K562 (cell line): ENCODE data around the gene ADCY5. TPM values are rescaled to one million over a fixed set of nuclear protein-coding genes. Genes with fewer than 3 reads are reported as not detected.

Experiments used
- ATAC-seq: fragments of 200-7000 bp; cut with Tn5 transposase; 3 replicates; pipeline ENCODE4 v1.9.1; 2020; ENCODE audit warnings: moderate library complexity
- BruUV-seq: library from RNA; stranded (reverse); fragments of 400-500 nt; replicated peaks from 2 replicates; lab custom pipeline; 2021; lab: Mats Ljungman, UMichigan
- CTCF ChIA-PET: fragments of 300-600 bp; formaldehyde crosslinking; extraction: SDS; loops from one replicate; lab custom pipeline; 2021; ENCODE audit warnings: low intra/inter-chr PET ratio; lab: Yijun Ruan, JAX
- POLR2A ChIA-PET: fragments of 300-600, 350-650 bp; sonication (Branson Sonifier 250); formaldehyde crosslinking; extraction: SDS; loops from one replicate; lab custom pipeline; 2021; ENCODE audit warnings: antibody characterized with exemption, inconsistent platforms; lab: Yijun Ruan, JAX
- DNase-seq, 4 experiments: peaks; one replicate each; pipeline versions ENCODE4 v3.0.0 to v3.0.0-alpha.2; 2011 to 2018; ENCODE audit warnings: low spot score in 3 of 4, mixed read lengths in 3 of 4; ENCODE audit errors: extremely low read depth in 1 of 4
- FAIRE-seq: peaks from 2 replicates; lab custom pipeline; 2011; peaks lifted over from hg19 to GRCh38; lab: Jason Lieb, UNC
- H2AFZ ChIP-seq: 2 replicates; pipeline ENCODE4 v1.6.0; 2011; ENCODE audit warnings: low read depth, low read length, control low read depth, inconsistent platforms
- H3K27ac ChIP-seq: fragments of 200-600 bp; 3 replicates; pipeline ENCODE4 v1.8.0; 2011; ENCODE audit warnings: low read depth, mild to moderate bottlenecking, control low read depth, inconsistent platforms, low read length, moderate library complexity, mixed read lengths; ENCODE audit errors: extremely low read depth
- H3K27me3 ChIP-seq, 2 experiments: fragments of 300-600 bp in 1 of 2; 2 replicates in 1 of 2; 3 replicates in 1 of 2; pipeline versions ENCODE4 v1.6.0 to v1.8.0; 2011; ENCODE audit warnings: inconsistent platforms in 2 of 2, low read length in 2 of 2, mild to moderate bottlenecking in 1 of 2, mixed read lengths in 1 of 2, moderate library complexity in 1 of 2; ENCODE audit not compliant: control insufficient read depth in 2 of 2, insufficient read depth in 2 of 2
- H3K36me3 ChIP-seq: fragments of 300-600 bp; 3 replicates; pipeline ENCODE4 v1.8.0; 2011; ENCODE audit warnings: mild to moderate bottlenecking, low read length, inconsistent platforms; ENCODE audit not compliant: control insufficient read depth, insufficient read depth
- H3K4me1 ChIP-seq, 2 experiments: fragments of 200-600 bp in 1 of 2; replicated peaks in 1 of 2; 2 replicates in 1 of 2; 3 replicates in 1 of 2; pipeline versions ENCODE4 v1.5.1 to v1.8.0; 2011; ENCODE audit warnings: inconsistent platforms in 2 of 2, low read length in 2 of 2, mild to moderate bottlenecking in 1 of 2, mixed read lengths in 1 of 2, moderate library complexity in 1 of 2; ENCODE audit not compliant: control insufficient read depth in 2 of 2, insufficient read depth in 2 of 2
- H3K4me2 ChIP-seq: 2 replicates; pipeline ENCODE4 v1.6.1; 2011; ENCODE audit warnings: low read length, control low read depth, inconsistent platforms, mixed read lengths; ENCODE audit not compliant: insufficient read depth
- H3K4me3 ChIP-seq: fragments of 200-600 bp; sonication (generic), shearing (Covaris generic); 2 replicates; pipeline ENCODE4 v1.5.1; 2016; ENCODE audit warnings: control low read depth, inconsistent platforms
- H3K79me2 ChIP-seq: fragments of 200-600 bp; 3 replicates; pipeline ENCODE4 v1.8.0; 2011; ENCODE audit warnings: low read length, inconsistent platforms; ENCODE audit not compliant: control insufficient read depth, insufficient read depth
- H3K9ac ChIP-seq, 2 experiments: 2 replicates each; pipeline versions ENCODE4 v1.6.0 to v1.6.1; 2011; ENCODE audit warnings: low read depth in 2 of 2, low read length in 2 of 2, control low read depth in 1 of 2, inconsistent platforms in 1 of 2, mild to moderate bottlenecking in 1 of 2, mixed read lengths in 1 of 2; ENCODE audit not compliant: insufficient read depth in 1 of 2
- H3K9me1 ChIP-seq: one replicate; pipeline ENCODE4 v1.6.0; 2011; ENCODE audit warnings: inconsistent platforms, mild to moderate bottlenecking, low read length, moderate library complexity; ENCODE audit not compliant: control insufficient read depth, insufficient read depth
- H3K9me3 ChIP-seq: replicated peaks from 2 replicates; pipeline ENCODE4 v1.5.1; 2011; ENCODE audit warnings: low read depth, low read length, inconsistent platforms; ENCODE audit not compliant: control insufficient read depth, insufficient read depth
- H4K20me1 ChIP-seq: replicated peaks from 2 replicates; pipeline ENCODE4 v1.6.1; 2011; ENCODE audit warnings: low read length, inconsistent platforms, mixed read lengths; ENCODE audit not compliant: control insufficient read depth, insufficient read depth
- BRCA1 ChIP-seq, 2 experiments: fragments of 450-650 bp in 1 of 2; sonication (generic) in 1 of 2; formaldehyde crosslinking in 1 of 2; IDR thresholded peaks; 2 replicates each; pipeline versions ENCODE4 v1.5.0 to v1.6.1; 2017 to 2020; ENCODE audit warnings: mild to moderate bottlenecking in 1 of 2, missing genetic modification reagents in 1 of 2
- DNMT1 ChIP-seq: fragments of 450-650 bp; IDR thresholded peaks from 2 replicates; pipeline ENCODE4 v1.6.1; 2016; ENCODE audit warnings: antibody characterized with exemption, mild to moderate bottlenecking
- EWSR1 ChIP-seq: fragments of 450-650 bp; IDR thresholded peaks from 2 replicates; pipeline ENCODE4 v1.6.1; 2018; ENCODE audit warnings: borderline replicate concordance, mild to moderate bottlenecking, low read depth, moderate library complexity; ENCODE audit not compliant: partially characterized antibody
- RAD51 ChIP-seq: fragments of 450-650 bp; IDR thresholded peaks from 2 replicates; pipeline ENCODE4 v1.7.1; 2016; ENCODE audit warnings: low read depth, mild to moderate bottlenecking, borderline replicate concordance
- SIRT6 ChIP-seq: IDR thresholded peaks from one replicate; pipeline ENCODE4 v1.6.1; 2012; ENCODE audit warnings: low read depth, mild to moderate bottlenecking, control low read depth, inconsistent platforms, low read length, moderate library complexity
- ZNF354B ChIP-seq: fragments of 250-450 bp; sonication (Bioruptor Pico); IDR thresholded peaks from 2 replicates; pipeline ENCODE4 v1.4.0; 2020
- ZNF445 ChIP-seq: fragments of 250-450 bp; sonication (Bioruptor Pico); IDR thresholded peaks from 2 replicates; pipeline ENCODE4 v1.4.0; 2020; ENCODE audit warnings: low read depth, mild to moderate bottlenecking, moderate library complexity
- WGBS: fragments of 100-300 bp; shearing (Covaris generic); methylation state at CpG from one replicate; pipeline ENCODE4 v1.1.6; 2016; ENCODE audit warnings: low coverage, mixed read lengths; ENCODE audit not compliant: insufficient coverage; ENCODE audit errors: missing lambda C conversion rate; 5-methylcytosine and 5-hydroxymethylcytosine counted together
- in situ Hi-C: fragments of 300-500 bp; cut with MboI; formaldehyde crosslinking; loops from 4 replicates; pipeline ENCODE4 v1.15.0; 2018; ENCODE audit warnings: inconsistent platforms, mixed read lengths
- intact Hi-C: fragments of 100-400 bp; cut with micrococcal nuclease; formaldehyde crosslinking; loops from 2 replicates; pipeline ENCODE4 v1.14.2; 2022
- polyA plus RNA-seq, 8 experiments: library from polyadenylated mRNA; depleted of rRNA in 4 of 8; stranded (reverse) in 5 of 8; unstranded in 3 of 8; fragments of >200 nt; fragmentation: Nextera tagmentation in 2 of 8; fragmentation: Illumina TruSeq in 1 of 8; extraction: Ambion mirVana in 2 of 8; extraction: Trizol in 1 of 8; gene quantifications; 2 replicates each; pipeline versions ENCODE4 v1.2.1 to v1.2.3, GENCODE V29; 2011 to 2014; ENCODE audit warnings: inconsistent platforms in 1 of 8, missing spikeins in 1 of 8
- total RNA-seq, 7 experiments: library from RNA; depleted of rRNA in 6 of 7; stranded (reverse); fragments of >200 nt in 6 of 7; fragmentation: Illumina TruSeq in 2 of 7; extraction: Trizol in 2 of 7; gene quantifications; 2 replicates each; pipeline versions ENCODE4 v1.2.1 to v1.2.3, GENCODE V29; 2011 to 2021; ENCODE audit warnings: low replicate concordance in 1 of 7
- TF ChIP-seq, protein P1 (sequence below), 2 experiments: fragments of 450-650 bp in 1 of 2; IDR thresholded peaks; 2 replicates each; pipeline ENCODE4 v1.6.1; 2011 to 2017; ENCODE audit warnings: low read depth in 2 of 2, antibody characterized with exemption in 1 of 2, borderline replicate concordance in 1 of 2, low read length in 1 of 2, mild to moderate bottlenecking in 1 of 2, mixed read lengths in 1 of 2; ENCODE audit not compliant: control insufficient read depth in 1 of 2
- TF ChIP-seq, protein P2 (sequence below): fragments of 450-650 bp; IDR thresholded peaks from 2 replicates; pipeline ENCODE4 v1.6.1; 2018; ENCODE audit warnings: mild to moderate bottlenecking, low read depth; ENCODE audit not compliant: partially characterized antibody
- TF ChIP-seq, protein P3 (sequence below): fragments of 200-400 bp; formaldehyde crosslinking; IDR thresholded peaks from 2 replicates; pipeline ENCODE4 v1.6.1; 2017; ENCODE audit warnings: mild to moderate bottlenecking, low read depth, low read length, moderate library complexity

ADCY5 gene
- total and polyA plus RNA-seq, 9 of the 15 experiments (the other 6 are each of a cell fraction or from before 2014, with no cell fraction given): under 0.01 TPM; not detected in 8

DNA sequence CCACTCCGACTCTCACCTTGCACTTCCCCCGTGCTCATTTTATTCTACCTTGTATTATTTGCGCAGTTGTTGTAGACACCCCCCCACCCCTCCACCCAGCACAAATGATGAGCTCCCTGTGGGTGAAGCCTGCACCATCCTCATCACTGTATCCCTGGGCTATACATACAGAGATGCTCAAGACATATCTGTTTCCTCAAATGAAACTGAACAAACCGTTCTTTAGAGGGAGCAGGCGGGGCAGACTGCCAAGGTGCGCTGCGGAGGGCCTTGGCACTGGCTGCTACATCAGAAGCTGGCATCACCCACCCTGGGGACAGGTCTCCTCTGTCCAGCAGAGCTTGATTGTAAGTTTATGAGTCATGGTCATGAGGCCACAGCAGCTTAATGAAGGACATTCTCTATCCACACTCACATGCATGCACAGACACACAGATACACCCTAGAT lies 29.0 kb downstream of the ADCY5 start:
- CTCF ChIA-PET: no interaction called here
- FAIRE-seq: no peak

More for the DNA sequence above, 29.0 kb downstream of the ADCY5 start:
- DNase-seq (no peak), ATAC-seq (no peak)
- Histone ChIP-seq H4K20me1 (no peaks in the 10 kb centered on the region), H3K36me3 (no peaks in the 10 kb centered on the region), H3K9ac (no peak overlapping the region), H3K27me3 (peaks cover 4 to 64% of the 10 kb centered on the region in 2 experiments), H3K9me1 (no peaks in the 10 kb centered on the region), H3K4me2 (no peak overlapping the region), H3K4me3 (no peak overlapping the region), H3K79me2 (no peaks in the 10 kb centered on the region)
- 3% methylated on average over 4 of the region's 7 CpGs for WGBS
- POLR2A ChIA-PET: no interaction called here
- in situ Hi-C loops: no loop called here
- TF ChIP-seq ZNF354B (CRISPR knock-in tag) (no peak), DNMT1 (no peak), EWSR1 (no peak), ZNF445 (CRISPR knock-in tag) (no peak), BRCA1 (IDR thresholded peaks at IDR 0.05) (no peak), BRCA1 (CRISPR knock-in tag; IDR thresholded peaks at IDR 0.05) (no peak), SIRT6 (no peak), RAD51 (no peak)
- TF ChIP-seq, protein P1, sequence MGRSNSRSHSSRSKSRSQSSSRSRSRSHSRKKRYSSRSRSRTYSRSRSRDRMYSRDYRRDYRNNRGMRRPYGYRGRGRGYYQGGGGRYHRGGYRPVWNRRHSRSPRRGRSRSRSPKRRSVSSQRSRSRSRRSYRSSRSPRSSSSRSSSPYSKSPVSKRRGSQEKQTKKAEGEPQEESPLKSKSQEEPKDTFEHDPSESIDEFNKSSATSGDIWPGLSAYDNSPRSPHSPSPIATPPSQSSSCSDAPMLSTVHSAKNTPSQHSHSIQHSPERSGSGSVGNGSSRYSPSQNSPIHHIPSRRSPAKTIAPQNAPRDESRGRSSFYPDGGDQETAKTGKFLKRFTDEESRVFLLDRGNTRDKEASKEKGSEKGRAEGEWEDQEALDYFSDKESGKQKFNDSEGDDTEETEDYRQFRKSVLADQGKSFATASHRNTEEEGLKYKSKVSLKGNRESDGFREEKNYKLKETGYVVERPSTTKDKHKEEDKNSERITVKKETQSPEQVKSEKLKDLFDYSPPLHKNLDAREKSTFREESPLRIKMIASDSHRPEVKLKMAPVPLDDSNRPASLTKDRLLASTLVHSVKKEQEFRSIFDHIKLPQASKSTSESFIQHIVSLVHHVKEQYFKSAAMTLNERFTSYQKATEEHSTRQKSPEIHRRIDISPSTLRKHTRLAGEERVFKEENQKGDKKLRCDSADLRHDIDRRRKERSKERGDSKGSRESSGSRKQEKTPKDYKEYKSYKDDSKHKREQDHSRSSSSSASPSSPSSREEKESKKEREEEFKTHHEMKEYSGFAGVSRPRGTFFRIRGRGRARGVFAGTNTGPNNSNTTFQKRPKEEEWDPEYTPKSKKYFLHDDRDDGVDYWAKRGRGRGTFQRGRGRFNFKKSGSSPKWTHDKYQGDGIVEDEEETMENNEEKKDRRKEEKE (IDR thresholded peaks at IDR 0.05; ENCODE audit: borderline replicate concordance in 1 of 2, control insufficient read depth in 1 of 2, low read depth in 2 of 2, low read length in 1 of 2): no peak
- TF ChIP-seq, protein P2, sequence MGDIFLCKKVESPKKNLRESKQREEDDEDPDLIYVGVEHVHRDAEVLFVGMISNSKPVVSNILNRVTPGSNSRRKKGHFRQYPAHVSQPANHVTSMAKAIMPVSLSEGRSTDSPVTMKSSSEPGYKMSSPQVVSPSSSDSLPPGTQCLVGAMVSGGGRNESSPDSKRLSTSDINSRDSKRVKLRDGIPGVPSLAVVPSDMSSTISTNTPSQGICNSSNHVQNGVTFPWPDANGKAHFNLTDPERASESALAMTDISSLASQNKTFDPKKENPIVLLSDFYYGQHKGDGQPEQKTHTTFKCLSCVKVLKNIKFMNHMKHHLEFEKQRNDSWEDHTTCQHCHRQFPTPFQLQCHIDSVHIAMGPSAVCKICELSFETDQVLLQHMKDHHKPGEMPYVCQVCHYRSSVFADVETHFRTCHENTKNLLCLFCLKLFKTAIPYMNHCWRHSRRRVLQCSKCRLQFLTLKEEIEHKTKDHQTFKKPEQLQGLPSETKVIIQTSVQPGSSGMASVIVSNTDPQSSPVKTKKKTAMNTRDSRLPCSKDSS: no peak
- TF ChIP-seq, protein P3, sequence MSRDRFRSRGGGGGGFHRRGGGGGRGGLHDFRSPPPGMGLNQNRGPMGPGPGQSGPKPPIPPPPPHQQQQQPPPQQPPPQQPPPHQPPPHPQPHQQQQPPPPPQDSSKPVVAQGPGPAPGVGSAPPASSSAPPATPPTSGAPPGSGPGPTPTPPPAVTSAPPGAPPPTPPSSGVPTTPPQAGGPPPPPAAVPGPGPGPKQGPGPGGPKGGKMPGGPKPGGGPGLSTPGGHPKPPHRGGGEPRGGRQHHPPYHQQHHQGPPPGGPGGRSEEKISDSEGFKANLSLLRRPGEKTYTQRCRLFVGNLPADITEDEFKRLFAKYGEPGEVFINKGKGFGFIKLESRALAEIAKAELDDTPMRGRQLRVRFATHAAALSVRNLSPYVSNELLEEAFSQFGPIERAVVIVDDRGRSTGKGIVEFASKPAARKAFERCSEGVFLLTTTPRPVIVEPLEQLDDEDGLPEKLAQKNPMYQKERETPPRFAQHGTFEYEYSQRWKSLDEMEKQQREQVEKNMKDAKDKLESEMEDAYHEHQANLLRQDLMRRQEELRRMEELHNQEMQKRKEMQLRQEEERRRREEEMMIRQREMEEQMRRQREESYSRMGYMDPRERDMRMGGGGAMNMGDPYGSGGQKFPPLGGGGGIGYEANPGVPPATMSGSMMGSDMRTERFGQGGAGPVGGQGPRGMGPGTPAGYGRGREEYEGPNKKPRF: no peak
- TF ChIP-seq, all 486 proteins: peak for 0
- H3K9me3 ChIP-seq: no peaks in the 10 kb centered on the region
- intact Hi-C loops: no loop called here
- H3K27ac ChIP-seq: no peak overlapping the region
- no peaks in the 10 kb centered on the region; a peak in 1 of 5 replicates for H3K4me1 ChIP-seq
- BruUV-seq: no TSS peak
- no peak overlapping the region for H2AFZ ChIP-seq
